Measurements from ENCODE around the gene SETD5. TPM values are rescaled to one million over a fixed set of nuclear protein-coding genes. Genes with fewer than 3 reads are reported as not detected.
"Not testable (repeated sequence)": the region's sequence is repeated elsewhere in the genome, so short reads cannot be mapped to it uniquely, and the experiment has no call there.

The SETD5 gene
- total RNA-seq, 1 donor from 2014 or later = 65.9 TPM

GRCh38 chr3:9441501-9442221, 44.2 kb downstream of the SETD5 start:
- intact Hi-C loops (cut with DNase I) = no loop called here
- no peak for DNase-seq (ENCODE audit: low spot score)

GRCh38 chr3:9448071-9448470, 50.7 kb downstream of the SETD5 start:
- DNase-seq (ENCODE audit: low spot score) = no peak
- intact Hi-C loops (cut with DNase I) = no loop called here

GRCh38 chr3:9448643-9449042, 51.2 kb downstream of the SETD5 start:
- no peak for DNase-seq (ENCODE audit: low spot score)
- intact Hi-C loops (cut with DNase I) = no loop called here

GRCh38 chr3:9450126-9450525, 52.7 kb downstream of the SETD5 start:
- no peak for DNase-seq (ENCODE audit: low spot score)
- intact Hi-C loops (cut with DNase I) = no loop called here

GRCh38 chr3:9450991-9451390, 53.6 kb downstream of the SETD5 start:
- intact Hi-C loops (cut with DNase I) = no loop called here
- no peak for DNase-seq (ENCODE audit: low spot score)

GRCh38 chr3:9452417-9452816, 55.0 kb downstream of the SETD5 start:
- intact Hi-C loops (cut with DNase I) = no loop called here
- no peak for DNase-seq (ENCODE audit: low spot score)

GRCh38 chr3:9455596-9456131, 58.2 kb downstream of the SETD5 start:
- intact Hi-C loops (cut with DNase I) = no loop called here
- no peak for DNase-seq (ENCODE audit: low spot score)

GRCh38 chr3:9467451-9467850, 70.0 kb downstream of the SETD5 start:
- no peak for DNase-seq (ENCODE audit: low spot score)
- intact Hi-C loops (cut with DNase I) = no loop called here

- intact Hi-C loops (cut with DNase I) = no loop called here
- DNase-seq (ENCODE audit: low spot score) = no peak
Measured at GRCh38 chr3:9468460-9468859, 71.0 kb downstream of the SETD5 start.

- no peak for DNase-seq (ENCODE audit: low spot score)
- intact Hi-C loops (cut with DNase I) = no loop called here
Measured at GRCh38 chr3:9469986-9470385, 72.6 kb downstream of the SETD5 start.

GRCh38 chr3:9473496-9474065, 76.2 kb downstream of the SETD5 start:
- DNase-seq (ENCODE audit: low spot score) = no peak
- intact Hi-C loops (cut with DNase I) = no loop called here

- intact Hi-C loops (cut with DNase I) = no loop called here
- DNase-seq (ENCODE audit: low spot score) = no peak
Measured at GRCh38 chr3:9474482-9474881, 77.1 kb downstream of the SETD5 start.

GRCh38 chr3:9476935-9477334, 79.5 kb downstream of the SETD5 start:
- no peak for DNase-seq (ENCODE audit: low spot score)
- intact Hi-C loops (cut with DNase I) = no loop called here

- DNase-seq (ENCODE audit: low spot score) = no peak
- intact Hi-C loops (cut with DNase I) = no loop called here
Measured at GRCh38 chr3:9480265-9480664, 82.8 kb downstream of the SETD5 start.

- DNase-seq (ENCODE audit: low spot score) = no peak
- intact Hi-C loops (cut with DNase I) = no loop called here
Measured at GRCh38 chr3:9485248-9485647, 87.8 kb downstream of the SETD5 start.

- no peak for DNase-seq (ENCODE audit: low spot score)
- intact Hi-C loops (cut with DNase I) = no loop called here
Measured at GRCh38 chr3:9491506-9491905, 94.1 kb downstream of the SETD5 start.

GRCh38 chr3:9494036-9494435, 96.6 kb downstream of the SETD5 start:
- DNase-seq (ENCODE audit: low spot score); intact Hi-C loops (cut with DNase I): not testable (repeated sequence)

GRCh38 chr3:9496893-9497292, 99.5 kb downstream of the SETD5 start:
- intact Hi-C loops (cut with DNase I) = no loop called here

GRCh38 chr3:9497821-9498565, 100.6 kb downstream of the SETD5 start:
- intact Hi-C loops (cut with DNase I) = no loop called here
- DNase-seq (ENCODE audit: low spot score) = no peak

More at GRCh38 chr3:9496893-9497292, 99.5 kb downstream of the SETD5 start:
- DNase-seq (ENCODE audit: low spot score) = no peak

- intact Hi-C loops (cut with DNase I) = no loop called here
- DNase-seq (ENCODE audit: low spot score) = no peak
Measured at GRCh38 chr3:9498781-9499180, 101.4 kb downstream of the SETD5 start.
